AG09309 (cell line): Measurements from ENCODE around the gene PPP2R5C.

Source experiments
- DNase-seq: peaks from one replicate; pipeline ENCODE4 v3.0.0-alpha.2; 2010; ENCODE audit warnings: low read depth
- H3K4me3 ChIP-seq: 2 replicates; pipeline ENCODE4 v1.5.1; 2011; ENCODE audit warnings: mild to moderate bottlenecking, low read depth, low read length, moderate library complexity; ENCODE audit not compliant: control insufficient read depth
- CTCF ChIP-seq: IDR thresholded peaks from 2 replicates; pipeline ENCODE4 v1.5.1; 2011; ENCODE audit warnings: mild to moderate bottlenecking, low read depth, low read length, inconsistent platforms; ENCODE audit not compliant: insufficient read depth, control insufficient read depth; ENCODE audit errors: missing control alignments

The PPP2R5C gene

GRCh38 chr14:101889366-101889765 lies 127.9 kb downstream of the PPP2R5C start:
- TF ChIP-seq CTCF: no peak
- H3K4me3 ChIP-seq: no peak overlapping the region
- DNase-seq: no peak

DNA sequence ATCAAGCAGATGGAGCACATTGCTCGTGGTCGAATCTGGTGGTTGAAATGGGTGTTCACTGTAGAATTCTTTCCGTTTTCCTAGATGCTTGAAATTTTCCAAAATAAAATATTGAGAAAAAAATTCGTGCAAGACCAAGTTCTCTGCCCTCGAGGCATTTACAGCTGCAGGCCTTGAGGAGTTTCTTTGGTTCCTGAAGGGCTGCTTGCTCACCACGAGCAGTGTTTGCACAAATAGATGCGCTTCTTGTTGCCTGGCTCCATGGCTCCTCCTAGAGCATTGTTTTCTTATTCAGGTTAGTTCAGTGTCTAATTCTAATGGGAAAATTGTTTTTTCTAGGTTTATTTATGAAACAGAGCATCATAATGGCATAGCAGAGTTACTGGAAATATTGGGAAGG lies 128.4 kb downstream of the PPP2R5C start:
- TF ChIP-seq CTCF: peak; percentile 29
- peak; percentile 32 for DNase-seq
- H3K4me3 ChIP-seq: no peak overlapping the region

DNA sequence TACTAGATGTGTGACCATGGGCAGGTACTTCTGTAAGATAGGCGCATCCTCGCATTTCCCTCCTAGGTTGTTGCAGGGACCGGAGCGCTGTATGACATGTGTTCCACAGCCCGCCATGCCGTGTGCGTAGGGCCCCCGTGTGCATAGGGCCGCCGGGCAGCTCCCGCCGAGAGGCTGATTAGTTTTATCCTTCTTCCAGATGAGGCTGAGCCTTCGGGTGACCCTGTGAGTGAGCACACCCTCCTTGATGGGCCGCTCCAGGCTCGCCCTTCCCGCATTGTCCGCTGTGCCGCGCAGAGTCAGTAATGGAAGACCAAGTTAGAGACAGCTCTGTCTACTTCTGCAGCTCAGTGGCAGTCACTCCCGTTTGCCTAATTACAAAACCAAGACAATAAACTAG lies 130.0 kb downstream of the PPP2R5C start:
- no peak for DNase-seq
- TF ChIP-seq CTCF: no peak
- no peak overlapping the region for H3K4me3 ChIP-seq

DNA sequence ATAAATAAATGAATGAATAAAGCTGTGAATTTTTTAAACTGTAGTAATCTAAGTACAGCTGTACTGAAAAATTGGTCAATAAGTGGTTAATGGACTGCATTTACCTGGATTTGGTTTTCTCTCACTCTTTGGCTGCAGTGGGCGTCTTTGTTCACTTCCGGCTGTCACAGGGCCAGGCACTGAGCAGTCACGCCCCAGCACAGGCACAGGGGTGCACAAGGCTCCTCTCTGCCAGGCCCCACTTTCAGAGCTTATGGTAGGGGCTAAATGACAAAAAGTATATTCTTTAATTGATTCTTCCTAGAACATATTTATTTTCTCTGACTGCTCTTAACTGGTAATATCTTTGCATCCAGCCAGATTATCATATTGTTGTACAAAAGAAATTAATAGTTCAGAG lies 132.2 kb downstream of the PPP2R5C start:
- TF ChIP-seq CTCF: no peak
- no peak overlapping the region for H3K4me3 ChIP-seq
- no peak for DNase-seq

GRCh38 chr14:101894365-101895081 lies 133.0 kb downstream of the PPP2R5C start:
- no peak for DNase-seq
- no peak for TF ChIP-seq CTCF
- no peak overlapping the region for H3K4me3 ChIP-seq

DNA sequence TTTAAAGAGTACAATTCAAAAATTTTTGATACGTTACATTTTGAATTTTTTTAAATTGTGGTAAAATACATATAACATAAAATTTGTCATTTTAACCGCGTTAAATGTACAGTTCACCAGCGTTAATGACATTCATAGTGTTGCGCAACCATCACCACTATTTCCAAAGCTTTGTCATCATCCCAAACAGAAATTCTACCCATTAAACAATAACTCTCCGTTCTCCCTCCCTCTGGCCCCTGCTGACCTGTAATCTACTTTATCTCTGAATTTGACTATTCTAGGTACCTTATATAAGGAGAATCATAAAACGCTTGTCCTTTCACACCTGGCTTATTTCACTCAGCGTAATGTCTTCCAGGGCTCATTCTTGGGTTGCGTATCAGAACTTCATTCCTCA lies 133.7 kb downstream of the PPP2R5C start:
- H3K4me3 ChIP-seq: no peak overlapping the region
- no peak for DNase-seq
- TF ChIP-seq CTCF: no peak
